Measurements from ENCODE around the gene SPPL3.

The SPPL3 gene

GRCh38 chr12:120719496-120720233 is 184.5 kb downstream of the SPPL3 start:
- DNase-seq = no peak

- no peak for DNase-seq
These were observed 185.1 kb downstream of the SPPL3 start for GRCh38 chr12:120719072-120719471.

GRCh38 chr12:120718055-120718454 is 186.1 kb downstream of the SPPL3 start:
- DNase-seq = no peak

GRCh38 chr12:120713861-120714482 is 190.2 kb downstream of the SPPL3 start:
- peak; percentile 81 for DNase-seq

GRCh38 chr12:120712610-120713009 is 191.5 kb downstream of the SPPL3 start:
- DNase-seq = no peak
